ENCODE results near the gene CRTC1. TPM values are rescaled to one million over a fixed set of nuclear protein-coding genes. Genes with fewer than 3 reads are reported as not detected.
A peak's percentile ranks its signal among the peaks of the same experiment; 100 is the strongest.

Gene CRTC1
- total and polyA plus RNA-seq, 9 of the 15 experiments (the other 6 are each of a cell fraction or from before 2014, with no cell fraction given): 0.25 to 3.8 (median 1.2) TPM; not detected in 2

DNA sequence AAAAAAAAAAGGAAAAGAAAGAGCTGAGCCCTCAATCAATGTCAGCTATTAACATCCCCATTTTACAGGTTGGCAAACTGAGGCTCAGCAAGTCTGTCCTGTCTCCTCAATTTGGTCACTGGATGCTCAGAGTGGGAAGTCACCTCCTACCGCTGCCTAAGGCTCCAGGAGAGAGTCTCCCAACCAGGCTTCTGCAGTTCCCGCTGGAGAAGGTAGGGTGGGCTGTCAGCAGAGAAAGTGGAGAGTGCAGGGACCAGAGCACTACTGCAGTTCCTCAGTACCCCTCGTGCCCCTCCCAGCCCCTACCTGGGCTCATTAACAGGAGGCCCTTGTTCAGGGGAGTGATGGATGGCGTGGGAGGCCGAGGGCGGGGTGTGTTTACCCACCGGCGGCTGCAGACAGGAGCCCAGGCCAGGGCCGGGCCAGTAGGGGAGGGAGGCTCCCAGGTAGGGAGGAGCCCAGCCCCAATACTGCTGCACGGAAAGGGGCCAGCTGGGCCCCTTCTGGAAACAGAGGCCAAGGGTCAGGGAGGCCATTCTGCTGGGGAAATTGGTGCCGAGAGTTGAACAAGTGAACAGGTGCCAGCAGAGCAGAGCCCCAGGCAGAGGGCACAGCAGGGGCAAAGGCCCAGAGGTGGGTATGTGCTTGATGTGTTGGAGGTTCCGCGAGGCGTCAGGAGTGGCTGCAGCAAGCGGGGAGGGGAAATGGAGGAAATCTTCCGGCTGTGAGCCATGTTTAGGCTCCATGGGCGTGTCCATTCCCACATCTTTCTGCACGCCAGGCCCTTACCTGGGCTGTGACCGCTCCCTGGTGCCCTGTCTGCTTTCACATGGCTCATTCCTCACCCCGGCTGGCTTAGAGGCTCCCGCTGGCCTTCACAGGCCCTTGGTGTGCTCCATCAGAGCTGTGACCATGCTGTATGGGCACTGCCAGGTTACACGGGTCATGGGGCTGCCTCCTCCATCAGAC, 115.2 kb downstream of the CRTC1 start:
- Histone ChIP-seq H3K27me3 (ENCODE audit: control insufficient read depth in 2 of 2, insufficient read depth in 2 of 2, low read length in 2 of 2) (peaks cover 6 to 34% of the 10 kb centered on the region in 2 experiments; a peak in 4 of 5 replicates), H3K36me3 (ENCODE audit: control insufficient read depth, insufficient read depth, low read length) (no peaks in the 10 kb centered on the region), H3K4me3 (no peak overlapping the region), H3K9ac (ENCODE audit: insufficient read depth in 1 of 2, low read depth in 2 of 2, low read length in 2 of 2) (peak overlapping the region in 1 of 2 experiments; percentile 58; a peak in 1 of 4 replicates), H3K9me3 (replicated peaks; ENCODE audit: control insufficient read depth, insufficient read depth, low read depth, low read length) (peaks cover 3% of the 10 kb centered on the region; the same call in 1 of the 2 replicates), H3K9me1 (ENCODE audit: control insufficient read depth, insufficient read depth, low read length) (no peaks in the 10 kb centered on the region), H3K79me2 (ENCODE audit: control insufficient read depth, insufficient read depth, low read length) (no peaks in the 10 kb centered on the region), H3K4me1 (replicated peaks in 1 of 2; ENCODE audit: control insufficient read depth in 2 of 2, insufficient read depth in 2 of 2, low read length in 2 of 2) (peaks cover 0 to 18% of the 10 kb centered on the region in 2 experiments; a peak in 2 of 5 replicates), H3K4me2 (ENCODE audit: insufficient read depth, low read length) (no peak overlapping the region), H4K20me1 (replicated peaks; ENCODE audit: control insufficient read depth, insufficient read depth, low read length) (peaks cover 8% of the 10 kb centered on the region; the same call in 1 of the 2 replicates), H3K27ac (ENCODE audit: extremely low read depth, low read depth, low read length) (no peak overlapping the region), H2AFZ (ENCODE audit: low read depth, low read length) (no peak overlapping the region)
- in situ Hi-C loops (cut with MboI) (no loop called here), intact Hi-C loops (cut with micrococcal nuclease) (no loop called here)
- DNase-seq (ENCODE audit: extremely low read depth in 1 of 4, low spot score in 3 of 4) (peak in 1 of 4 experiments; percentile 43), ATAC-seq (peak; percentile 49), FAIRE-seq (no peak)
- POLR2A ChIA-PET: interaction anchor here (0.6 kb wide), 2 partner anchors 48 to 97 kb away, joined by 3 read pairs; no protein-coding TSS in a partner anchor
- WGBS (ENCODE audit: insufficient coverage, low coverage, missing lambda C conversion rate): 5% methylated on average over 21 of the region's 22 CpGs
- BruUV-seq (replicated peaks): no TSS peak
- CTCF ChIA-PET (ENCODE audit: low intra/inter-chr PET ratio): no interaction called here
- no peak for TF ChIP-seq SIN3A (IDR thresholded peaks at IDR 0.05; ENCODE audit: borderline replicate concordance in 2 of 2, control insufficient read depth in 1 of 2, low read depth in 2 of 2, low read length in 2 of 2)
- TF ChIP-seq, protein P1, sequence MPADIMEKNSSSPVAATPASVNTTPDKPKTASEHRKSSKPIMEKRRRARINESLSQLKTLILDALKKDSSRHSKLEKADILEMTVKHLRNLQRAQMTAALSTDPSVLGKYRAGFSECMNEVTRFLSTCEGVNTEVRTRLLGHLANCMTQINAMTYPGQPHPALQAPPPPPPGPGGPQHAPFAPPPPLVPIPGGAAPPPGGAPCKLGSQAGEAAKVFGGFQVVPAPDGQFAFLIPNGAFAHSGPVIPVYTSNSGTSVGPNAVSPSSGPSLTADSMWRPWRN (IDR thresholded peaks at IDR 0.05; ENCODE audit: low read depth): no peak
- peak; percentile 86 for TF ChIP-seq RBM25 (IDR thresholded peaks at IDR 0.05; ENCODE audit: low read depth, low read length, severe bottlenecking)
- no peak for TF ChIP-seq ESRRA (IDR thresholded peaks at IDR 0.05; ENCODE audit: borderline replicate concordance, low read depth)
- no peak for TF ChIP-seq FIP1L1 (IDR thresholded peaks at IDR 0.05; ENCODE audit: low read depth, low read length, poor library complexity, severe bottlenecking)
- no peak for TF ChIP-seq TEAD2 (tag; IDR thresholded peaks at IDR 0.05)
- TF ChIP-seq IFI16 (CRISPR knock-in tag; IDR thresholded peaks at IDR 0.05): no peak
- TF ChIP-seq HDAC2 (IDR thresholded peaks at IDR 0.05): 0 out of 2 replicates have a peak, but pooled peaks have one; percentile 54
- TF ChIP-seq RCOR1 (IDR thresholded peaks at IDR 0.05; ENCODE audit: borderline replicate concordance in 1 of 2, low read depth in 2 of 2, low read length in 2 of 2): no peak
- TF ChIP-seq GTF2E2 (tag; IDR thresholded peaks at IDR 0.05): no peak
- no peak for TF ChIP-seq ZKSCAN8 (CRISPR knock-in tag; IDR thresholded peaks at IDR 0.05)
- TF ChIP-seq, protein P2, sequence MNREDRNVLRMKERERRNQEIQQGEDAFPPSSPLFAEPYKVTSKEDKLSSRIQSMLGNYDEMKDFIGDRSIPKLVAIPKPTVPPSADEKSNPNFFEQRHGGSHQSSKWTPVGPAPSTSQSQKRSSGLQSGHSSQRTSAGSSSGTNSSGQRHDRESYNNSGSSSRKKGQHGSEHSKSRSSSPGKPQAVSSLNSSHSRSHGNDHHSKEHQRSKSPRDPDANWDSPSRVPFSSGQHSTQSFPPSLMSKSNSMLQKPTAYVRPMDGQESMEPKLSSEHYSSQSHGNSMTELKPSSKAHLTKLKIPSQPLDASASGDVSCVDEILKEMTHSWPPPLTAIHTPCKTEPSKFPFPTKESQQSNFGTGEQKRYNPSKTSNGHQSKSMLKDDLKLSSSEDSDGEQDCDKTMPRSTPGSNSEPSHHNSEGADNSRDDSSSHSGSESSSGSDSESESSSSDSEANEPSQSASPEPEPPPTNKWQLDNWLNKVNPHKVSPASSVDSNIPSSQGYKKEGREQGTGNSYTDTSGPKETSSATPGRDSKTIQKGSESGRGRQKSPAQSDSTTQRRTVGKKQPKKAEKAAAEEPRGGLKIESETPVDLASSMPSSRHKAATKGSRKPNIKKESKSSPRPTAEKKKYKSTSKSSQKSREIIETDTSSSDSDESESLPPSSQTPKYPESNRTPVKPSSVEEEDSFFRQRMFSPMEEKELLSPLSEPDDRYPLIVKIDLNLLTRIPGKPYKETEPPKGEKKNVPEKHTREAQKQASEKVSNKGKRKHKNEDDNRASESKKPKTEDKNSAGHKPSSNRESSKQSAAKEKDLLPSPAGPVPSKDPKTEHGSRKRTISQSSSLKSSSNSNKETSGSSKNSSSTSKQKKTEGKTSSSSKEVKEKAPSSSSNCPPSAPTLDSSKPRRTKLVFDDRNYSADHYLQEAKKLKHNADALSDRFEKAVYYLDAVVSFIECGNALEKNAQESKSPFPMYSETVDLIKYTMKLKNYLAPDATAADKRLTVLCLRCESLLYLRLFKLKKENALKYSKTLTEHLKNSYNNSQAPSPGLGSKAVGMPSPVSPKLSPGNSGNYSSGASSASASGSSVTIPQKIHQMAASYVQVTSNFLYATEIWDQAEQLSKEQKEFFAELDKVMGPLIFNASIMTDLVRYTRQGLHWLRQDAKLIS (CRISPR knock-in tag; IDR thresholded peaks at IDR 0.05): no peak
- TF ChIP-seq SMARCA5 (IDR thresholded peaks at IDR 0.05): peak; percentile 67; the same call in 1 of the 2 replicates
- TF ChIP-seq MAFK (IDR thresholded peaks at IDR 0.05; ENCODE audit: low read length): no peak
- TF ChIP-seq HMG20B (CRISPR knock-in tag; IDR thresholded peaks at IDR 0.05): no peak
- peak; percentile 63 to 73 for TF ChIP-seq KDM1A (IDR thresholded peaks at IDR 0.05)

Measured in K562 (cell line).